Activated CD4-positive, CD25-positive, alpha-beta regulatory T cell treated with anti-CD3 and anti-CD28 coated beads, Interleukin-2, amount 50 U/mL, for 16 hours (primary cell): ENCODE data around the gene ATP11B.
"Not testable (repeated sequence)": the region's sequence is repeated elsewhere in the genome, so short reads cannot be mapped to it uniquely, and the experiment has no call there.

Source experiments
- DNase-seq: peaks from one replicate; pipeline ENCODE4 v3.0.0-alpha.2; 2020; ENCODE audit warnings: low read depth, low spot score

The ATP11B gene

GRCh38 chr3:182837855-182838454 lies 44.7 kb downstream of the ATP11B start:
- DNase-seq, result no peak

DNA sequence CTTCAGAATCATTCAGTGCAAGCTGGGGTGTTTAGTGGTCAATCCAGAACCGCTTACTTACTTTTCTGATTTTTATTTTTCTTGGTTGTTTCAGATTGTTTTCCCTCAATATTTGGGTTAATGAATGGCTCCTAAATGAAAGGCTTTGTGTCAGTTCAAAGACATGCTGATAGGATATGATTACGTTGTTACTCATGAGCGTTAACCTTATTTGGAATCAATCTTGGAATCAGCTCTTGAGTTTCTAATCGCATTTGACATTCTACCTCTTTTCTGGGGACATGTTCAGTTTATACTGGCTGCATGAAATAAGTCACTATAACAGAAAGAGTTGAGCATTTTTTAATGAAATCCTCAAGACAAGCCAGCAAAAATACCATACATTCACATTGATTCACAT lies 50.2 kb downstream of the ATP11B start:
- DNase-seq, result no peak

GRCh38 chr3:182848906-182849305 lies 55.6 kb downstream of the ATP11B start:
- no peak for DNase-seq

GRCh38 chr3:182855076-182855475 lies 61.8 kb downstream of the ATP11B start:
- no peak for DNase-seq

- no peak for DNase-seq
These were observed 68.0 kb downstream of the ATP11B start for GRCh38 chr3:182861348-182861747.

DNA sequence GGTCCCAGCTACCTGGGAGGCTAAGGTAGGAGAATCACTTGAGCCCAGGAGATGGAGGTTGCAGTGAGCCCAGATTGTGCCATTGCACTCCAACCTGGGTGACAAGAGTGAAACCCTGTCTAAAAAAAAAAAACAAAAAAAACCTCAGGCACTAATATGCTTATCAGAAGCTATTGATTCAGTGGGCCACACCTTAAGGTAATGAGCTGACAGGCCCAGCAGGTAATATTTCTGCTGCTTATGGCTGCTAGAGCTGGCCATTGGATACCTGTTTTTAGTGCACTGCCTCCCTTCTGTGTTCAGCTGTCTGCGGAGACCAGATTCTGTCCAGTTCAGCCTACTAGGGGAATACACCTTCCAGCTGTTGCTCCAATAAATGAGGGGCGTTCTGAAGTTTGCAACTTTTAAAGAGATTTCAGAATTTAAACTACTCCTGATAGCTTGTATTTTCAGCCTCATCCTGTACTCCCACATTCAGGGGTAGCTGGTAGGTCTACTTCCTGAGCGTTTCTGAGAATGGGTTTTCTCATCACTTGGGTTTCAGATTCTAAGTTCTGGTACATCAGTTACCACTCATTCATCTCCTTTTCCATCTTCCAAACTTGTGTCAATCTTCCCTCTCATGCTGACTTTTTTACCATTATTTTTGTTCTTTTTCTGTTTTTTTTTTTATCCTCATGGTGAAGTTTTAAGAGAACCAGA lies 69.0 kb downstream of the ATP11B start:
- DNase-seq, result no peak

DNA sequence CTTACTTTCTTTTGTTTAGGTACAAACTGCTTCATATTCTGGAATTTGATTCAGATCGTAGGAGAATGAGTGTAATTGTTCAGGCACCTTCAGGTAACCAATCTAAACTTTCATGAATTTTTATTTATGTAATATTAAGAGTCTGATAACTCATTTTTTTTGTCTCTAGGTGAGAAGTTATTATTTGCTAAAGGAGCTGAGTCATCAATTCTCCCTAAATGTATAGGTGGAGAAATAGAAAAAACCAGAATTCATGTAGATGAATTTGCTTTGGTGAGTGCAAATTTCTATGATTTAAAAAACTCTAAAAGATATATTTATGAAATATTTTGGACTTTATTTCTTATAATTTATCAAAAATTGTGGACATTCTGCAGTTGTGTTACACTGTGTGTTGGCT lies 75.8 kb downstream of the ATP11B start:
- no peak for DNase-seq

DNA sequence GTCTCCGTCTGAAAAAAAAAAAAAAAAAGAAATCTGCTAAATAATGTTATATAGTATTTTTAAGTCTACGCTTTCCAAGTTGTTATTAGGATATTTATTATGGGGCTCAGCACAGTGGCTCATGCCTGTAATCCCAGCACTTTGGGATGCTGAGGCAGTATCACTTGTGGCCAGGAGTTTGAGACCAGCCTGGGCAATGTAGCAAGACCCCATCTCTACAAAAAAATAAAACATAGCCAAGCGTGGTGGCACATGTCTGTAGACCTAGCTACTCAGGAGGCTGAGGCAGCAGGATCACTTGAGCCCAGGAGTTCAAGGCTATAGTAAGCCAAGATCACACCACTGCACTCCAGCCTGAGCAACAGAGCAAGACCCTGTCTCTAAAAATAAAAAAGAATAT lies 77.6 kb downstream of the ATP11B start:
- not testable (repeated sequence) for DNase-seq

GRCh38 chr3:182879031-182879611 lies 85.8 kb downstream of the ATP11B start:
- DNase-seq, result no peak

- DNase-seq, result no peak
These were observed 93.2 kb downstream of the ATP11B start for GRCh38 chr3:182886497-182886896.

GRCh38 chr3:182889948-182890629 lies 96.8 kb downstream of the ATP11B start:
- DNase-seq, result no peak

- no peak for DNase-seq
These were observed 98.1 kb downstream of the ATP11B start for GRCh38 chr3:182891364-182891763.

- no peak for DNase-seq
These were observed 98.9 kb downstream of the ATP11B start for GRCh38 chr3:182892226-182892625.

DNA sequence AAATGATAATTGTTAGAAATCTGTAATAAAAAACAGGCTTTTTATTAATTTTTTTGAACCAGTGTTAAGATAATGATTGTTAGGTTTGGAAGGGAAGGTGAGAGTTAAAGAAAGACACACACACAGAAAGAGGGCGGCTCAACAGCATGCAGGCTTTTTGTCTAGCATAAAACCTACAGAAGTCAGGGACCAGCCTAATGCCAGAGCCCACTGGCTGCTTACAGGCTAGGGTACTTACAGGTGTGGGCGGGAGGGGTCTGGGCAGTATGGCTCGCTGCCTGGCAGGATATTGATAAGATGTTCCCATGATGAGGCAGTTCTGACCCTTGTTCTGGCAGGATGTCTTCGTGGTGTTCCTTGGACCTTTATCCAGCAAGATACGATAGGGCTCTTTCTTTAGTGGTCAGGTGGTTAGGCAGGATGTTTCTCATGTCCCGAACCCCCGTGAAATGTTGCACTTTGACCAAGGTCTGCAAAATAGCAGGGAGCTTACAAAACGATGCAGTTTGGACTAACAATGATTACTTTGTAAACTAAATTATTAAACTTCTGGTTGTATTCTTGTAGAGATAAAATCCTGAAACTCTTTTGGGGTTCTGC lies 102.3 kb downstream of the ATP11B start:
- DNase-seq, result no peak

GRCh38 chr3:182896553-182896952 lies 103.2 kb downstream of the ATP11B start:
- no peak for DNase-seq

GRCh38 chr3:182902236-182902635 lies 108.9 kb downstream of the ATP11B start:
- no peak for DNase-seq

- DNase-seq, result no peak
These were observed 110.9 kb downstream of the ATP11B start for GRCh38 chr3:182904164-182904563.

- no peak for DNase-seq
These were observed 112.3 kb downstream of the ATP11B start for GRCh38 chr3:182905623-182906022.

DNA sequence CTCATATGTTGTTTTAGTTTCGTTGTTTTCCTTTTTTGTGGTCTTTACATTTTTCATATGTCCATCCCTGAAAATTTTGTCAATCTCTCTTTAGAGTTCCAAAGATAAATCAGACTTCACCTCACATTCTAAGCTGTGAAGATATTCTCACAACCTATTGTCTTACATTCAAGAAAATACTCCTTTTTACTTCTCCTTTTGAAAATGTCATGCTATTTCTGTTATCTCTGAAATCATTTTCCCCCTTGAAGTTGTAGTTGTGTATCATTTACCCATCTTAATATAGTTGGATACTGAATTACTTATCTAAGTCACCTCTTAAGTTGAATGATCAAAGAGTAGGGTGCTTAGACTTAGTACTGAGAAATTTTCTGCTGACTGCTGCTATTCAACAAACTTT lies 112.7 kb downstream of the ATP11B start:
- no peak for DNase-seq

DNA sequence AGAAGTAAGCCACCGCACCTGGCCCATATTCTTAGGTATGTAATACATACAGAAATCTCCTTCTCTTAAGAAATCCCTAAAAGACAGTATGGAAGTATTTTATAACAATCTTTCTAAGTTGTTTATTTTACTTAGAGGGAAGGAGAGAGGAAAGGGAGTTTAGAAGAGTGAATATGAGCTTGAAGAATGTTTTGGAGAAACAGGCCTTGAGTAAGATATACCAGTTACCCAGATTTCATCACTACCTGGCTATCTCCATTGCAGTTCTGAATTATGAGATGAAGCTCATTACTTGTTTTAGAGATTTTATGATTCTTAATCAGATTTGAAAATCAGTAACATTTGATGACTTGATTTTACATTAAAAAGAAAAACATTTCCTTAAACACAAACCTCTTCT lies 115.2 kb downstream of the ATP11B start:
- no peak for DNase-seq

DNA sequence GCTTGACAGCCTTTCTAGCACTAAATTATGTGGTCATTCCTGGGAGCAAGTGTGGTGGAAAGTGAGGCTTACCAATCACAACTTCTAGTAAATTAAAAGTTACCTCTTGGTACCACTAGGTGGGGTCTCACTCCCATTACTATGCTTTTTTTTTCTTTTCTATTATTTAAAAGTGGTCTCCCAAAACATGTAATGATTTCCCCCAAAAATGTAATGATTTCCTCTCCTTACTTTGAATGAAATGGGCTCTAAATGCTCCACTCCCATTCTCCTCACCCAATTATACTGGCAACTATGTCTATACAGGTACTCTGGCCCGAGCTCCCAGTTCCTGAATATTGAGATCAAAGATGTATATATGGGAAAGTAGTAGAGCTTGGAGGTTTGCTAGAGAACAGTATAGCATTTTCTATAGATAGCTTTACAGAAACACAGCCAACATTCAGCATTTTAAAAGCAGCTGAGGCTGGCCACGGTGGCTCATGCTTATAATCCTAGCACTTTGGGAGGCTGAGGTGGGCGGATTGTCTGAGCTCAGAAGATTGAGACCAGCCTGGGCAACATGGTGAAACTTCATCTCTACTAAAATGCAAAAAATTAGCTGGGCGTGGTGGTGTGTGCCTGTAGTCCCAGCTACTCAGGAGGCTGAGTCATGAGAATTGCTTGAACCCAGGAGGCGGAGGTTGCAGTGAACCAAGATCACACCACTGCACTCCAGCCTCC lies 116.2 kb downstream of the ATP11B start:
- no peak for DNase-seq
